ENCODE measurements around the gene SERINC5.

SERINC5 gene

GRCh38 chr5:80255431-80255810 is 427 bp downstream of the SERINC5 start:
- no peak for DNase-seq (ENCODE audit: extremely low read depth in 1 of 2, low read depth in 1 of 2)

DNA sequence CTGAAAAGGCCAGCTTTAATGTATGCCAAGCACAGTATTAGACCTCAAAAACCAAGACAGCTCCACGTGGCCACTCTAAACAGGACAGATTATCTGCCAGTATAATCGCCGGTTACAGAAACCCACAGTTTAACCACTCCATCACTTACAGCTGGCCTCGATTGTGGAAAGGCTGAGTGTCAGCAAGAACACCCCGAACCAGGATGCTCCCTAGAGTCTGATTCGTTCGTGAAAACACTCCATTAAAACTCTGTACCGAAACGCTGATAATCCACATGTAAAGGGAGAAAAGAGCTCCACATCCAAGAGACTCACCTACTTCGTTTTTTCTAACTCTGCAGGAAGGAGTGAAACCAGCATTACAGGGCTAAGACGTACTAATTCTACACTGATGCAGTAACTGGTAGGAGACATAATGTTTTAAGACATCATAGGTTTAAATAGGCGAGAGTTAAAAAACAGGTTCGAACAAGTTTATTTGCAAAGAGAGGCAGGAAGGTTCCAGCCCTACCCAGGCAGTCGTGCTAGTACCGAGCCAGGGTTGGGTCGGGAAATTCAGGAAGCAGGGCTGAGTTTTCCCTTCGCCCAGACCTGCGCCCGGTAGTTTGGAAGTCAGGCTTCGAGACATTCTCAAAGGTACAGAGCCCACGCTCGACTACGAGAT is 949 bp downstream of the SERINC5 start:
- DNase-seq (ENCODE audit: extremely low read depth in 1 of 2, low read depth in 1 of 2): no peak

- DNase-seq (ENCODE audit: extremely low read depth in 1 of 2, low read depth in 1 of 2): no peak
These were observed 4.2 kb downstream of the SERINC5 start for GRCh38 chr5:80251636-80252035.

DNA sequence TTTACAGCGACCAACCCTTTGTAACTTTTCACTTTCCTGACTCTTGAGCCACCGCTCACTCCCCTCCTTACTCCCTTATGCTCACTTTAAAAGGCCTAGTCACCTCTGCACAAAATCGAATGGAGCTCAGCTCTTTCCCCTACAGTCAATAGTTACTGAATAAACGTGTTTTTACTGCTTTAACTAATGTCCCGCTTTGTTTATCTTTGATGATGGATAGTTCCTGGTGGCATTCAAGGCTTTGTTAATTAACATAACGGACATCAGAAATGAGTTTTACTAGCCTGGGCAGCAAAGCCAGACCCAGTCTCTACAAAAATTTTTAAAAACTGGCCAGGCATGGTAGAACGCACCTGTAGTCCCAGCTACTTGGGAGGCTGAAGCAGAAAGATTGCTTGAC is 5.0 kb downstream of the SERINC5 start:
- no peak for DNase-seq (ENCODE audit: extremely low read depth in 1 of 2, low read depth in 1 of 2)

- no peak for DNase-seq (ENCODE audit: extremely low read depth in 1 of 2, low read depth in 1 of 2)
These were observed 5.9 kb downstream of the SERINC5 start for GRCh38 chr5:80249901-80250300.

DNA sequence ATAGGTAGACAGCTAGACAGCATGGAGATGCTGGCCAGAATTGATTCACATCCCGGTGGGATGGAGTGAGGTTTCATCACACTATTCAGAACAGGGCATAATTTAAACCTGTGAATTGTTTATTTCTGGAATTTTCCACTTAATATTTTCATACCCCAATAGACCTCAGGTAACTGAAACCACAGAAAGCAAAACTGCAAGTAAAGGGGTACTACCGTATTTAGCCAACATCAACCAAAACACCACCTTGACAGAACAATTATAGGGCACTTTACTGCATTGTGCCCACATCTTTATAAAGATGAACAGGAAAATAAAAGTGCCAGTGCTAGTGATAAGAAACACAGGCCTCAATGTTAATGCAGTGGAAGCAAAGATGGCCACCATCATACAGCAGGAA is 7.5 kb downstream of the SERINC5 start:
- DNase-seq (ENCODE audit: extremely low read depth in 1 of 2, low read depth in 1 of 2): no peak

- no peak for DNase-seq (ENCODE audit: extremely low read depth in 1 of 2, low read depth in 1 of 2)
These were observed 8.7 kb downstream of the SERINC5 start for GRCh38 chr5:80246995-80247729.

- DNase-seq (ENCODE audit: extremely low read depth in 1 of 2, low read depth in 1 of 2): no peak
These were observed 9.7 kb downstream of the SERINC5 start for GRCh38 chr5:80246001-80246758.

- DNase-seq (ENCODE audit: extremely low read depth in 1 of 2, low read depth in 1 of 2): no peak
These were observed 12.3 kb downstream of the SERINC5 start for GRCh38 chr5:80243567-80243966.

GRCh38 chr5:80242849-80243248 is 13.0 kb downstream of the SERINC5 start:
- DNase-seq (ENCODE audit: extremely low read depth in 1 of 2, low read depth in 1 of 2): no peak

- DNase-seq (ENCODE audit: extremely low read depth in 1 of 2, low read depth in 1 of 2): no peak
These were observed 15.4 kb downstream of the SERINC5 start for GRCh38 chr5:80240368-80240986.

- no peak for DNase-seq (ENCODE audit: extremely low read depth in 1 of 2, low read depth in 1 of 2)
These were observed 16.0 kb downstream of the SERINC5 start for GRCh38 chr5:80239680-80240367.

DNA sequence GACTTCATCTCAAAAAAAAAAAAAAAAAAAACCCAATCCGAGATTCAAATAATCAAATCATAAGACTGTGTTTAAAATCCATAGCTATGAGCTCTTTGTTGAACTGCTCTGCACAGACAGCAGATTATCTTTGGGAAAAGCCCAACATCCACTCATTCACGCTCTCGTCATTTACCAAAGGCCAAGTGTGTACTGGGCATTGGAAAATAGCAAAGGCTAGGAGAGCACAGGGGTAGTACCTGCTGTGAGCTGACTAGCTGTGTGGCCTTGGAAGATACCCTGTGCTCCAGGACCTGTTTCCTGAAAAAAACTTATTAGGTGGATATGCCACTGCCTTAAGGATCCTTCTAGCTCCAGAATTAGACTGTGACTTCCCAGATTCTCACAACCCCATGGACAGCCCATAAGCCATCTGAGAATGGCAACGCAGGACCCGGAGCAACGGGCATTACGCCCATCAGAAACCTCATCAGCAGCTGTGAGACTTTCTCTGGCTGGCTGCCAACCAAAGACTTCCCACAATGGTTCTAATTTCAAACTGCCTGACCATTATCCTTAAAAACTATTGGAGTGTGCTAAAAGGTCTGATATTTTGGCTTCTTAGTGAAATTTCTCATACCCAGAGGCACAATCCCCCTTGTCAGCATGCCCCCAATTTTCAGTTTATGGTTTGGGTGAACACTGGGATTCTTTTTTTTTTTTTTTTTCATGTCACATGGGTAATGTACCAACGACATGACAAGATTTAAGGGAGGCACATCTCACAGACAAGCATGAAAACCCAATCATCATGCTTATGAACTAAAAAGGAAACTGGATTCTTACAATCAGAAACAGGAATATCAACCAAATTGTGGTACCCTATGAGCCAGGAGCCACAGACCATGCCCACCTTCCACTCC is 16.8 kb downstream of the SERINC5 start:
- no peak for DNase-seq (ENCODE audit: extremely low read depth in 1 of 2, low read depth in 1 of 2)

DNA sequence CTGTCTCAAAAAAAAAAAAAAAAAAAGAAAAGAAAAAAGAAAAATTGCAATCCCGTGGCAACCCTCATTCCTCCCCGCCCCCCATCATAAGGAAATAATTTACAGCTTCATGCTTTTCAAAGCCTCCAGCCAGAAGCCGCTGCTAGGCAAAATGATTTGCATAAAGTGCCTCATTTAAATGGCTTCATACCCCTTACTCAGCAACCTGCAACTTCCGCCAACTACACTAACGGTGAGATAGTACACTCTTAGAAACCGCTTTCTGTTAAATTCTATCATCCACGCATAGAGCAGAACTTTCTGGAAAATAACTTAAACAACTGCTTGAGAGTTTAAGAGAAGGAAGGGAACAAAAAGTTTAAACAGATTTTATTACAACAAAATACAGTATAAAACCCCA is 17.8 kb downstream of the SERINC5 start:
- no peak for DNase-seq (ENCODE audit: extremely low read depth in 1 of 2, low read depth in 1 of 2)

GRCh38 chr5:80237243-80237642 is 18.6 kb downstream of the SERINC5 start:
- no peak for DNase-seq (ENCODE audit: extremely low read depth in 1 of 2, low read depth in 1 of 2)

DNA sequence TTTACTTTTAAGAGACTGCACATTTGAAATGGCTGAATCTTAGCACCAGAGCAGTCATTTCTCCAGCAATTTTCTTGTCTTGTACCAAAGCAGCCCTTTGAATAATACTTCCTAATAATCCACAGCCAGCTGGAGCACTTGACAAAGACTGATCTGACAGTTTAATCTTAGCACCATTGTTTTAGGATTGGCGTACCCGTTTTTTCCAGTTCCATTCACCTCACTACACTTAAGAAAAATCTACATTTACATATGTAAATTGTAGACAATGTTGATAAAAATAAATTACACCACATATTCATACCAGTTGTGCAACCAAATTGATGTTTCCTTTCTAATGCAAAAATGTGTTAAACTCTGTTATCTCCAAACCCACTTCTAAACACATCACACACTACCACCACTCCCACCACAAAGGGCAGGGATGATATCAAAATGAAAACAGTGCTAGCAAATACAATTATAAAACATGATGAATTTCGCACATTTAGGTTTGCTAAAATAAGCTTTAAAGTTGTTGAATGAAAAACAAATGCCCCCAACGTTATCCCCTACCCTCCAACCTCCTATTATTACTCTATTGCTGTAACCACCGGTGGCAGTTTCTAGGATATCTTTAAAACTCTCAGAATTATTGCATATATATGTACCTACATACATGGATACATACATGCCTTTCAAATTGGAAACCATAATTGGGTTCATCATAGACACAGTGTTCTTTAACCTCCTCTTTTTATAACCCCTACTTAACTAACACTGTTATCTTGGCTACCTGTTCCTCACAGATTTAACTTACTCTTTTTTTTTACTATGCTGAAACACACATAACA is 21.5 kb downstream of the SERINC5 start:
- DNase-seq (ENCODE audit: extremely low read depth in 1 of 2, low read depth in 1 of 2): no peak

- no peak for DNase-seq (ENCODE audit: extremely low read depth in 1 of 2, low read depth in 1 of 2)
These were observed 24.2 kb downstream of the SERINC5 start for GRCh38 chr5:80231693-80232092.

DNA sequence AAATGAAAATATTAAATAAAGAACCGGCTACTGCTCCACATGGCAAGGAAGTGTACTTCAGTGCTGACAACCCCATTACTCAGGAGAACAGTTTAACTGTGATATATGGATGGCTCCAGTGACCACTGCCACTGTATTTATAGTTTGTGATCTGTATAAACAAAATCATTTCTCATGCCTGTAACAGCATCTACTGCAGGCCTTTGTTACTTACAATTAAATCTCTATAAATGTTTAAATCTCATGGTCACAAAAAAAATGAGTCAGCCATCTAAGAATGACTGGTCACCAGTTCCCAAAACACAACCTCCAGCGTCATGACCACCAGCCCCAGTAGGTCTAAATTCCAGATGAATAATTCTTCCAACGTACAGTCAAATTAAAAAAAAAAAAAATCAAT is 24.6 kb downstream of the SERINC5 start:
- DNase-seq (ENCODE audit: extremely low read depth in 1 of 2, low read depth in 1 of 2): no peak
